ENCODE results near the gene LIMK2.
"Not testable (repeated sequence)": the region's sequence is repeated elsewhere in the genome, so short reads cannot be mapped to it uniquely, and the experiment has no call there.

Gene LIMK2

GRCh38 chr22:31212783-31213629, 908 bp downstream of the LIMK2 start:
- no peak for DNase-seq

DNA sequence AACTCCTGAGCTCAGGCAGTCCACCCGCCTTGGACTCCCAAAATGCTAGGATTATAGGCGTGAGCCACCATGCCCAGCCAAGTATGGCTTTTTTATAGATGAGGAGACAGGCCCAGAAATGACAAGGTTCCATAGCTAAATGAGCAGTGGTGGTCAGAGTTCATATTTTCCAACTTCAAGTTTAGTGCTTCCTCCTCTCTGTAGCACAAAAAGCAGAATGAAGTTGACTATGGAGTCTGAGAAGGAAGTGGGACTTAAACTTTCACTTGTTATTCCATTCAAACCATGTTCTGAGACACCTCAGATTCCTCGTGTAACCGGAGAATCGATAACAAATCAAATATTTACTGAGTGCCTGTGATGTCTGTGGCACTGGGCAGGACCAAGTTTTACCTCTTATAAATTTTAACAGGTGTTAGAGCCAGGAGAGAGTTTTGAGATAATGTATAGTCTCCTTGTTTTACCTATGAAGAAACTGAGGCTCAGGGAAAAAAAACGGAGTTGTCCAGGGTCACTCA, 3.0 kb downstream of the LIMK2 start:
- no peak for DNase-seq

DNA sequence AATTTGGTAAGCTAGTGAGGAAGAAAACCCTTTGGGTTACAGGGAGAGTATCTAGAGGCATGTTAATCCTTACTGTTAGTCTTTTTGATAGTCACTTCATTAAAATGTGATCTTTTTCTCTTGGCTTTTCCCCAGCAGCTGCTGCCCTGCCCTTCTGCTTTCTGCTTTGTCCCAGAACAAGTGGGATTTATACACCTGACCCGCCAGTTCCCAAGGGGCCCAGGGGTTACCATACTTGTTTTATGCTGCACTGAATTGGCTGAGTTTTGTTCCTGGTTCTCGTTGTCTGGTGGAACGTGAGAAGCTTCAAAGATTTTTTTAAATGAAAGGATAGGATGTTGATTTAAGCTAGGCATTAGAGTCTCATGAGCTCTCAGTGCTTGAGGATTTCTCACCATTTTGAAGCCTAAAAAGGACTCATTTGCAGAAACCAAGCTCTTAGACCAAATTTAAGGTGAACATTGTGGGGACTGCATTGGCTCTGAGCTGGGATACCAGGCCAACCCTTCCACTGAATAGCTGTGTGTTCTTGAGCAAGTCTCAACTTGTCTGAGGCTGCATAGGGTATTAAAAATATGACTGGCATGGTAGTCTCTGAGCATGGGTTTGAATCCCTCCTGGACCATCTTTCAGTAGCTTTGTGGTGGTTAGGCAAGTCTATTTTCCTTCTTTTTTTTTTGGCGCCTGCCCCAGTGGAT, 6.6 kb downstream of the LIMK2 start:
- peak; percentile 29 for DNase-seq

GRCh38 chr22:31221084-31221483, 9.0 kb downstream of the LIMK2 start:
- DNase-seq, result no peak

- DNase-seq, result no peak
These were observed 10.6 kb downstream of the LIMK2 start for GRCh38 chr22:31222736-31223135.

DNA sequence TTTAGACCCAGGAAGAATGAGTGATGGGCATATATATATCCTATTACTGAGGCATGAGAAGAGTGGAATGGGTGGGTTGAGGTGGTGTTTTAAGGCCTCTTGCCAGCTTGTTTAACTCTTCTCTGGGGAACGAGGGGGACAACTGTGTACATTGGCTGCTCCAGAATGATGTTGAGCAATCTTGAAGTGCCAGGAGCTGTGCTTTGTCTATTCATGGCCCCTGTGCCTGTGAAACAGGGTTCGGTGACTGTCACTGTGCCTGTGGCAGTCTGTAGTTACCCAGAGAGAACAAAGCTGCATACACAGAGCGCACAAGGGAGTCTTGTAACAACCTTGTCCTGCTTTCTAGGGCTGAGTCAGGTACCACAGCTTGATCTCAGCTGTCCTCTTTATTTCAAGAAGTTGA, 11.7 kb downstream of the LIMK2 start:
- no peak for DNase-seq

- not testable (repeated sequence) for DNase-seq
These were observed 12.6 kb downstream of the LIMK2 start for GRCh38 chr22:31224691-31225090.

DNA sequence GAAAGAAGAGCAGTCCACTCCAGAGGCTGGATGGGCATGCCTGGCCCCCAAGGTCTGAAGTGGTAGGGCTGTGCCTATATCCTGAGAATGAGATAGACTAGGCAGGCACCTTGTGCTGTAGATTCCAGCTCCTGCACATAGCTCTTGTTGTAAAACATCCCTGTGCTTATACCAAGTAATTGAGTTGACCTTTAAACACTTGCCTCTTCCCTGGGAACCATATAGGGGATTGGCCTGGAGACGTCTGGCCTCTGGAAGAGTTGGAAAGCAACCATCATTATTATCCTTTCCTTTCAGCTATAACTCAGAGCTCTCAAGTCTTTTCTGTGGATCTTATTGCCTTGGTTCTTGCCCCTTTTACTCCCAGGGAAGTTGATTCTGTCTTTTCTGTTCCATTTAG, 15.1 kb downstream of the LIMK2 start:
- DNase-seq, result no peak

DNA sequence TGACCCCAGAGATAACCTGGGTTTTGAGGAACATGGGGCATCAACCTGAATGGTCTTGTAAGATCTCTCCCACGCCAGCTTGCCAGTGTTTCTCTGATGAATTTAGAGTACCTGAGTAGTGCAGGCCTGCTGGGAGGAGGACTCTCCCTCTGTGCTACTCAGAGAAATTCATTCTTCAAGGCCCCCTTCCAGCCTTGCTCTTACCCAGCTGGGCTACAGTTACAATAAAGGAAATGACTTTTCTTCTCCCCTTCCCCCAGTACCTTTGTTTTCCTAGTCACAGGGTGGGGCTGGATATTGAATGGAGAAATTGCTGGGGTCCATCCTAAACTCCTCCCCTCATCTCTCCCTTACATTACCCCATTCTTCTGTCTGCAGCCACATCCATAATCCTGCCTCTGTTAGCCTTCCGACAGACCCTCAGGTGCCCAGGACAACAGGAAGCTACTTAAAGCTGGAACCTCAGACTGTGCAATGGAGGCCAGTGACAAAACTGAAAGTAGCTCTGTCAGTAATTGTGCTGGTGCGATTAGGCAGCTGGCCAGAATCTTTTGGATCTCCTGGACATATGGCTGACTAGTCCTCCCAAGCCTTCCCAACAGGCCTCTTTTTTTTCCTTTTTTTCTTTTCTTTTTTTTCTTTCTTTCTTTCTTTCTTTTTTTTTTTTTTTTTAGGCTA, 17.4 kb downstream of the LIMK2 start:
- no peak for DNase-seq

- no peak for DNase-seq
These were observed 18.2 kb downstream of the LIMK2 start for GRCh38 chr22:31230155-31230870.

DNA sequence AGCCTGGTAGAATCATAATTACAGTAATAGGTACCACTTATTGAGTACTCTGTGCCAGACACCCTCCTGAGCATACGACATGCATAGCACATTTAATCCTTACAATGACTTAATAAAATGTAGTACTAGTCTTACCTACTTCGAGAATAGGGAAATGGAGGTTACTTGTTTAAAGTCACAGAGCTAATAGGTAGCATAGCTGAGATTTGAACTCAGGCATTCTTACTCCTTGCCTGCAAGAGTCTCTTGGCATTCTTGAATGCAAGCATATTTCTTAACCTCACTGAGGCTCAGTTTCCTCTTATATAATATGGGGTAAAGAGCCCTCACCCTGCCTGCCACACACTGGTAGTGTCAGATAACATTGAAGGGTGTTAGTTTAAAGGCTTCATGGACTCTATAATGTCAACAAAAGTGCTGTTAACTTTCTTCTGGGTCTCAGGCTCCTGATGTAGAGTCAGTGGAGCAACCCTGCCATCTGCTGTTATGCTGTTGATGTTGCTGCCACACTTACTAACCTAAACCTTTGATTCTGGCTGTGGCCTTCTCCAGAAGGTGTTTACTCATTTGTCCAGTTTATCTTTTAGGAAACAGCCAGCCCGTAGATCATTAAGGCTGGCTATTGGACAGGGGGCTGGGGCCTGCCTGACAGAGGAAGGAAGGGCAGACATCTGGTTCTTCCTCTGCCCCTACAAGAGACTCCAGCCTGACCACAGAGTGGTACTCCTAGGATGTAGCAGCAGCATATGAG, 18.9 kb downstream of the LIMK2 start:
- DNase-seq, result no peak

DNA sequence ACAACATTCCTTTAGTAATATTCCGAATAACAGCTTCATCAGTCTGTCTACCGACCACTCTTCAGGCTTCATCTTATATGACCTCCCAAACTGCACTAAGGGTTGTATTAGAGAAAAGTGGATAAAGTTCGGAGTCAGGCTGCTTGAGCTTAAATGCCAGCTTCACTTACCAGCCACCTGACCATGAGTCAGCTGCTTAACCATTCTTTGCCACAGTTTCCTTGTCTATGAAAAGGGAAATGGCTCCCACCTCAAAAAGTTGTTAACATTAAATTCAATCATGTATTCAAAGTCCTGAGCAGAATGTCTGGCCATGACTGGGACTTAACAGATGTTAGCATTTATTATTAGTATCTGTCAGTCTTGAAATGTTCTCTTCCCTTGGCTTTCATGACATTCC, 20.9 kb downstream of the LIMK2 start:
- no peak for DNase-seq

GRCh38 chr22:31235081-31235480, 23.0 kb downstream of the LIMK2 start:
- DNase-seq, result no peak

DNA sequence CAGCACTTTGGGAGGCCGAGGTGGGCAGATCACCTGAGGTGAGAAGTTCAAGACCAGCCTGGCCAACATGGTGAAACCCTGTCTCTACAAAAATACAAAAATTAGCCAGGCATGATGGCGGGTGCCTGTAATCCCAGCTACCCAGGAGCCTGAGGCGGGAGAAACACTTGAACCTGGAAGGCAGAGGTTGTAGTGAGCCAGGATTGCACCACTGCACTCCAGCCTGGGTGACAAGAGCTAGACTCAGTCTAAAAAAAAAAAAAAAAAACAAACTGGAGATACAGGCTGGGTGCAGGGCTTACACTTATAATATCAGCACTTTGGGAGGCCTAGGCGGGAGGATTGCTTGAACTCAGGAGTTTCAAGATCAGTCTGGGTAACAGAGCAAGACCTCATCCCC, 23.9 kb downstream of the LIMK2 start:
- not testable (repeated sequence) for DNase-seq

DNA sequence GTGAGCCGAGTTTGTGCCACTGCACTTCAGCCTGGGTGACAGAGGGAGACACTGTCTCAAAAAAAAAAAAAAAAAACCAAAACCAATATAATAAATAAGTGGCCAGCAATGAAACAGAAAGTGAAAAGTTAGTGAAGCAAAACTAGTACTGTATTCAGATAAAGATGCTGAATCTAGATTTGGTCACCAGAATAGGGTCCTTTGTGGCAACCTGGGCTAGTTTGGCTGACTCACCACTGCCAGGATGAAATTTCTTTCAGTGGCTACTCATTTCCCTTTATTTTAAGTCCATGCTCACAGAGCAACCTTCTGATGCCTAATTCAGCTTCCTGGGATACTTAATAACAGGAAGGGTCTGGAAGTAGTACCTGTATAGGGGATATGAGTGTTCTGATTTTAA, 26.0 kb downstream of the LIMK2 start:
- DNase-seq, result no peak

GRCh38 chr22:31239771-31240370, 27.8 kb downstream of the LIMK2 start:
- DNase-seq, result no peak

- no peak for DNase-seq
These were observed 29.1 kb downstream of the LIMK2 start for GRCh38 chr22:31241200-31241599.

DNA sequence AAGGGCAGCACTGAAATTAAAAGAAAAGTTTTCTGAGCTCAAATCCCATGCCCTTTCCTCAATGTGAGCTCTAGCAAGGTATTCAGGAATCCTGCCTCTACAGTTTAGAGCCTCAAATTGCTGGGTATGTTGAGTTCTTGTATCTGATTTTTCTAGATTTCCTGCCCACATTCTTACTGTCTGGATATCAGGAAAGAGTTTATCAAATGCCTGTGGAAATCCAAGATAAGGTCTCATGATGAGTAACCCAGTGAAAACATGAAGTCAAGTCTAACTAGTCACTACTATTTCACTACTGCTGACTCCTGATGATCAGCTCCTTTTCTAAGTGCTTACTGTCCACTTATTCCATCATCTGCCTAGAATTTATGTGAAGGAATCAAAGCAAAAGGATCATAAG, 29.8 kb downstream of the LIMK2 start:
- DNase-seq, result no peak

- DNase-seq, result no peak
These were observed 31.4 kb downstream of the LIMK2 start for GRCh38 chr22:31243339-31244045.

GRCh38 chr22:31244046-31244942, 32.2 kb downstream of the LIMK2 start:
- no peak for DNase-seq
